ENCODE data around the gene UNC45B.
A peak's percentile ranks its signal among the peaks of the same experiment; 100 is the strongest.
"Not testable (repeated sequence)": the region's sequence is repeated elsewhere in the genome, so short reads cannot be mapped to it uniquely, and the experiment has no call there.

The UNC45B gene

DNA sequence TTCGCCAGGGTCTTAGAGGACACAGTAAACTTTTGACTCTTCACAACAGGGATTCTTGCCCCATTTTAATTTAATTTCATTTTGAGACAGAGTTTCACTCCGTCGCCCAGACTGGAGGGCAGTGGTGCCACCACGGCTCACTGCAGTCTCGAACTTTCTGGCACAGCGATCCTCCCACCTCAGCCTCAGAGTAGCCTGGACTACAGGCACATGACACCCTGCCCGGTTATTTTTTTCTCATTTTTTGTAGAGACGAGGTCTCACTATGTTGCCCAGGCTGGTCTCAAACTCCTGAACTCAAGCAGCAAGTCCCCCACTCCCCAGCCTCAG is 5.2 kb upstream of the UNC45B start:
- no peak for DNase-seq (ENCODE audit: low spot score)

GRCh38 chr17:35144840-35145239 is 2.8 kb upstream of the UNC45B start:
- DNase-seq (ENCODE audit: low spot score) = no peak

DNA sequence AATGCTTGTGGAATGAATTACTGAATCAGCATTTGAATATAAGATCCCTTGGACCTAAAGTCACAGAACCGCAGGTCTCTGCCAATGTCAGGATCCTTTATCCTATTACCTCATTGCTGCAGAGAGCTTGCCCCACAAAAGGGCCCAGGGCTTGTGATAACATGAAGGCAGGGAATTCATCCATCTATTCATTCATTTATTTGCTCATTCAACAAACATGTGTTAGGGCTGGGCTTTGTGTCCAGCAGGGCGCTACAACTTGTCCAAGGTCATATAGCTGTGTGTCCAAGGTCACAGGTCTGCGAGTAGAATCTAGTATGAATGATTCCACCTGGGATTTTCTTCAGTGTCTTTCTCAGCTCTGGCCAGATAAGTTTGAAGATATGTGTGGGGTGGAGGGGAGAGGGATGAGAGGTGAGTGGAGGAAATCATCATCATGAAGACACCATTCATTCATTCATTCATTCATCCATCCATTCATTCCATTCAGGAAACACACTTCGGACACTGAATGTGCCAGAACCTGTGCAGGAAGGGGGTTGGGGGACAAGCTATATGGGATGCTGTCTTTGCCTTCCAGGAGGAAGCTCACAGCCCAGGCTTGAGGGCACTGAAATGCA is 1.3 kb upstream of the UNC45B start:
- DNase-seq (ENCODE audit: low spot score) = no peak

- DNase-seq (ENCODE audit: low spot score) = no peak
Observed at GRCh38 chr17:35148144-35148543, 527 bp downstream of the UNC45B start.

GRCh38 chr17:35149941-35150340 is 2.3 kb downstream of the UNC45B start:
- no peak for DNase-seq (ENCODE audit: low spot score)

GRCh38 chr17:35151080-35151479 is 3.5 kb downstream of the UNC45B start:
- DNase-seq (ENCODE audit: low spot score) = not testable (repeated sequence)

GRCh38 chr17:35152421-35153140 is 5.0 kb downstream of the UNC45B start:
- DNase-seq (ENCODE audit: low spot score) = no peak

GRCh38 chr17:35154196-35155165 is 6.9 kb downstream of the UNC45B start:
- DNase-seq (ENCODE audit: low spot score) = no peak

DNA sequence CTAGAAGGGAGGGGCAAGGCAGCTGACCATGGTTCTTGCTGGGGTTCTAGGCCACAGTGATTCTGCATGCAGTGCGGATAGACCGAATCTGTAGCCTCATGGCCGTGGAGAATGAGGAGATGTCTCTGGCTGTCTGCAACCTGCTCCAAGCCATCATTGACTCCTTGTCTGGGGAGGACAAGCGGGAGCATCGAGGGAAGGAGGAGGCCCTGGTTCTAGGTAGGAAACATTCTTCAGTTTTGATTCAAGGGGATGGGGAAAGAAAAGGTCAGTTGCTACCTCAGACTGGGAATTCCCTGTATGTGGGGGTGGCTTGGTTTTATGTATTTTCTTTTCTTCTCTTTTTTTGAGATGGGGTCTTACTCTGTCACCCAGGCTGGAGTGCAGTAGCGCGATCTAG is 7.6 kb downstream of the UNC45B start:
- DNase-seq (ENCODE audit: low spot score) = no peak

GRCh38 chr17:35159940-35160339 is 12.3 kb downstream of the UNC45B start:
- DNase-seq (ENCODE audit: low spot score) = no peak

- DNase-seq (ENCODE audit: low spot score) = peak; percentile 50
Observed at GRCh38 chr17:35160354-35161201, 13.0 kb downstream of the UNC45B start.

- DNase-seq (ENCODE audit: low spot score) = peak; percentile 53
Observed at GRCh38 chr17:35161281-35161761, 13.7 kb downstream of the UNC45B start.

GRCh38 chr17:35162755-35163154 is 15.1 kb downstream of the UNC45B start:
- no peak for DNase-seq (ENCODE audit: low spot score)

- no peak for DNase-seq (ENCODE audit: low spot score)
Observed at GRCh38 chr17:35163886-35164285, 16.3 kb downstream of the UNC45B start.

DNA sequence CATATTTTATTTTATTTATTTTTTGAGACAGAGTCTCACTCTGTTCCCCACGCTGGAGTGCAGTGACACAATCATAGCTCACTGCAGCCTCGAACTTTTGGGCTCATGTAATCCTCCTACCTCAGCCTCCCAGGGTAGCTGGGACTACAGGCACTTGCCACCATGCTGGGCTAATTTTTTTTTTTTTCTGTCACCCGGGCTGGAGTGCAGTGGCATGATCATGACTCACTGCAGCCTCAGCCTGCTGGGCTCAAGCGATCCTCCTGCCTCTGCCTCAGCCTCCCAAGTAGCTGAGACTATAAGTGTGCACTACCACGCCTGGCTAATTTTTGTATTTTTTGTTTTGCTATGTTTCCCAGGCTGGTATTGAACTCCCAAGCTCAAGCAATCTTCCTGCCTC is 17.1 kb downstream of the UNC45B start:
- no peak for DNase-seq (ENCODE audit: low spot score)

DNA sequence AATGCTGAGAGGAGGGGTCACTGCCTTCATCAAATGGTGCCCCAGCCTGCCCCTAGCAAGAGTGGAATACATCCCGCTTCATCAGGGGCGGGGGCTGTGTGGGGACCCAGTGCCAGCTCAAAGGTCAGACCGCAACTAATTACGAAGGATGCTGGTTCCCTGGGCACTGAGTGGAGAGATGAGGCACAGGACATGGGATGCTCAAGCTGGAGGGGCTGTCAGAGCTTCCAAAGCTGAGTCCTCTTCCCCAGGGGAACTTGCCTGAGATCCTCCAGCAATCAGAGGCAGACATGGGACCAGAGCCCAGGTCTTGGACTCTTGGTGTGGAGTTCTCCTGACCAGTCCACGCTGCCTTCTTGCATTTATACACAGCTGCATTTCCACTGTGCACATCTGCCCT is 18.9 kb downstream of the UNC45B start:
- DNase-seq (ENCODE audit: low spot score) = no peak

- DNase-seq (ENCODE audit: low spot score) = no peak
Observed at GRCh38 chr17:35167046-35167445, 19.4 kb downstream of the UNC45B start.

DNA sequence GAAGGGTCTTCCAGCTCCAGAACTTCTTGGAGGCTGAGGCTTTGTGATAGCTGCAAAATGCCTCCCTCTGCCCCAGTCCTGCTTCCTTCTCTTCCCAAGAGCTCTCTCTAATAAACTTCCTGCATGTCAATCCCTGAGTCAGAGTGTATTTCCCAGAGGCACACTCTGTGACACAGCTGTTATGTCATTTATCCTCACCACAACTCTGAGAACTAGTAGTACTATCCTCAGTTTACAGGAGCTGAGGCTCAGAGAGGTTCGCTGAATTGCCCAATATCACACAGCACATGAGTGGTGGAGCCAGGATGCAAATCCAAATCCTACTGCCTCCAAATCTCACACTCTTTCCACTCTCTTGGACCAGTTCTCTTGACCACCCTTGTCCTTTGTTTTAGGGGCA is 20.0 kb downstream of the UNC45B start:
- no peak for DNase-seq (ENCODE audit: low spot score)

GRCh38 chr17:35169835-35170363 is 22.3 kb downstream of the UNC45B start:
- no peak for DNase-seq (ENCODE audit: low spot score)

DNA sequence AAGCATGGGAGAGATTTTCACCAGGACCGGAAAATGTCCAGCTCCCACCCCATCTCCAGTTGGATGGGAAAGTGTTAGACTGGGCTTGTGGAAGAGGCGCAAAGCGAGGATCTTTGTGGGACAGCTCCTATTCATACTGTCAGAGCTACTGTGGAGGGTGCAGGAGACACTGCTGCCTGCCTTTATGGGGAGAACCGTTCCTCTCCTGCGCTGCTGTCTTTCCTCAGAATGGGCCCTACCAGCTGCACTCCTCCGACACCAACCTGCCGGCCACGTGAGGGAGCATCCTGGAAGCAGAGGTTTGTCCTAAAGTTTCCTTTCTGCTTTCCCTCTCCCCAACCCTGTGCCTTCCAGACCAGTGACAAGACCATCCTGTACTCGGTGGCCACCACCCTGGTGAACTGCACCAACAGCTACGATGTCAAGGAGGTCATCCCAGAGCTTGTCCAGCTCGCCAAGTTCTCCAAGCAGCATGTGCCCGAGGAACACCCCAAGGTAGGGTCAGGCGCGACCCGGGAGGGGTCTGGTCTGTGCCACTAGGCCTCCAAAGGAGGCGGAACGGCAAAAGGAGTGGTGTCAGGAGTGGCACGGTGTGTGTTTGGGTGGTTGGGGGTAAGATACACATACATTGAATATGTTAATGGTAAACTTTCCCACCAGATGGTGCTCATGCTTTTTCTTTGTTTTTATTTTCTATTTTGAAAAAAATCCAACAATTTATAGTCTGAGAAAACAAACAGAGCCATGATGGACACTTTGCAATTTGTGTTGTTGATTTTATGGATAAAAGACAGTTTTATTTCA is 23.6 kb downstream of the UNC45B start:
- DNase-seq (ENCODE audit: low spot score) = peak; percentile 77

- peak; percentile 59 for DNase-seq (ENCODE audit: low spot score)
Observed at GRCh38 chr17:35171834-35172233, 24.2 kb downstream of the UNC45B start.
